Fibroblast of peridontal ligament (primary cell): Measurements from ENCODE around the gene WARS2.
"Not testable (repeated sequence)": the region's sequence is repeated elsewhere in the genome, so short reads cannot be mapped to it uniquely, and the experiment has no call there.

Experiments
- DNase-seq: peaks from one replicate; pipeline ENCODE4 v3.0.0-alpha.2; 2010; ENCODE audit errors: extremely low read depth

WARS2 gene

GRCh38 chr1:119140177-119141019, at the start of gene WARS2:
TSS of gene WARS2 (minus strand) at chr1:119140653. CDS start at chr1:119140644, 9 bp downstream.
- peak; percentile 98 for DNase-seq

- DNase-seq: peak; percentile 85
These were observed 48.5 kb upstream of the WARS2 start for GRCh38 chr1:119188926-119189325.

GRCh38 chr1:119187416-119187815, 47.0 kb upstream of the WARS2 start:
- DNase-seq: no peak

- DNase-seq: peak; percentile 5
These were observed 46.0 kb upstream of the WARS2 start for GRCh38 chr1:119186471-119186870.

- no peak for DNase-seq
These were observed 44.5 kb upstream of the WARS2 start for GRCh38 chr1:119184972-119185371.

- DNase-seq: no peak
These were observed 40.8 kb upstream of the WARS2 start for GRCh38 chr1:119181218-119181617.

GRCh38 chr1:119179051-119179450, 38.6 kb upstream of the WARS2 start:
- DNase-seq: no peak

GRCh38 chr1:119172927-119173326, 32.5 kb upstream of the WARS2 start:
- DNase-seq: not testable (repeated sequence)

- DNase-seq: not testable (repeated sequence)
These were observed 31.0 kb upstream of the WARS2 start for GRCh38 chr1:119171381-119172010.

- DNase-seq: no peak
These were observed 22.9 kb upstream of the WARS2 start for GRCh38 chr1:119163396-119163795.

- peak; percentile 89 for DNase-seq
These were observed 20.4 kb upstream of the WARS2 start for GRCh38 chr1:119160866-119161265.

GRCh38 chr1:119160409-119160808, 20.0 kb upstream of the WARS2 start:
- no peak for DNase-seq

GRCh38 chr1:119159966-119160365, 19.5 kb upstream of the WARS2 start:
- DNase-seq: peak; percentile 54

GRCh38 chr1:119159111-119159510, 18.7 kb upstream of the WARS2 start:
- peak; percentile 31 for DNase-seq

GRCh38 chr1:119156761-119157160, 16.3 kb upstream of the WARS2 start:
- DNase-seq: not testable (repeated sequence)

GRCh38 chr1:119155069-119155468, 14.6 kb upstream of the WARS2 start:
- not testable (repeated sequence) for DNase-seq

GRCh38 chr1:119150150-119150549, 9.7 kb upstream of the WARS2 start:
- no peak for DNase-seq

- DNase-seq: peak; percentile 64
These were observed 7.2 kb upstream of the WARS2 start for GRCh38 chr1:119147661-119148090.

- no peak for DNase-seq
These were observed 6.0 kb upstream of the WARS2 start for GRCh38 chr1:119146466-119146865.

GRCh38 chr1:119144813-119145212, 4.4 kb upstream of the WARS2 start:
- no peak for DNase-seq

GRCh38 chr1:119143706-119144105, 3.3 kb upstream of the WARS2 start:
- DNase-seq: no peak

- DNase-seq: no peak
These were observed 1.2 kb upstream of the WARS2 start for GRCh38 chr1:119141660-119142059.

- DNase-seq: peak; percentile 19
These were observed 569 bp upstream of the WARS2 start for GRCh38 chr1:119141020-119141424.
